HEK293 (cell line): ENCODE measurements around the gene FOXS1.
A peak's percentile ranks its signal among the peaks of the same experiment; 100 is the strongest.

Experiments
- GLIS1 ChIP-seq: fragments of 450-650 bp; formaldehyde crosslinking; IDR thresholded peaks from 2 replicates; pipeline ENCODE4 v1.5.1; 2016; ENCODE audit warnings: missing biosample characterization, missing genetic modification characterization
- HIC1 ChIP-seq: fragments of 450-650 bp; formaldehyde crosslinking; IDR thresholded peaks from 2 replicates; pipeline ENCODE4 v1.5.1; 2016; ENCODE audit warnings: missing biosample characterization, missing genetic modification characterization
- KLF16 ChIP-seq: fragments of 450-650 bp; formaldehyde crosslinking; IDR thresholded peaks from 2 replicates; pipeline ENCODE4 v1.5.1; 2017; ENCODE audit warnings: missing biosample characterization, missing genetic modification characterization
- SALL2 ChIP-seq: fragments of 450-650 bp; formaldehyde crosslinking; IDR thresholded peaks from 2 replicates; pipeline ENCODE4 v1.5.0; 2017; ENCODE audit warnings: missing biosample characterization, mild to moderate bottlenecking, missing genetic modification characterization, borderline replicate concordance
- ZBTB17 ChIP-seq: fragments of 450-650 bp; formaldehyde crosslinking; IDR thresholded peaks from 2 replicates; pipeline ENCODE4 v1.5.1; 2016; ENCODE audit warnings: missing biosample characterization, missing genetic modification characterization
- ZBTB7A ChIP-seq: fragments of 450-650 bp; formaldehyde crosslinking; IDR thresholded peaks from 2 replicates; pipeline ENCODE4 v1.5.1; 2016; ENCODE audit warnings: low read depth, missing biosample characterization, missing genetic modification characterization
- ZFP41 ChIP-seq: fragments of 450-650 bp; formaldehyde crosslinking; IDR thresholded peaks from 2 replicates; pipeline ENCODE4 v1.5.1; 2016; ENCODE audit warnings: missing biosample characterization, missing genetic modification characterization, borderline replicate concordance
- ZNF133 ChIP-seq: fragments of 450-650 bp; formaldehyde crosslinking; IDR thresholded peaks from 2 replicates; pipeline ENCODE4 v1.5.1; 2016; ENCODE audit warnings: missing biosample characterization, missing genetic modification characterization
- ZNF148 ChIP-seq: fragments of 450-650 bp; formaldehyde crosslinking; IDR thresholded peaks from 2 replicates; pipeline ENCODE4 v1.5.0; 2017; ENCODE audit warnings: missing biosample characterization, missing genetic modification characterization, borderline replicate concordance
- ZNF16 ChIP-seq: fragments of 450-650 bp; formaldehyde crosslinking; IDR thresholded peaks from 2 replicates; pipeline ENCODE4 v1.5.1; 2016; ENCODE audit warnings: low read depth, missing biosample characterization, missing genetic modification characterization
- ZNF202 ChIP-seq: fragments of 450-650 bp; formaldehyde crosslinking; IDR thresholded peaks from 2 replicates; pipeline ENCODE4 v1.5.1; 2016; ENCODE audit warnings: missing biosample characterization, missing genetic modification characterization, borderline replicate concordance
- ZNF214 ChIP-seq: fragments of 450-650 bp; formaldehyde crosslinking; IDR thresholded peaks from 2 replicates; pipeline ENCODE4 v1.5.1; 2017; ENCODE audit warnings: missing biosample characterization, mild to moderate bottlenecking, missing genetic modification characterization, borderline replicate concordance
- ZNF280D ChIP-seq: fragments of 450-650 bp; formaldehyde crosslinking; IDR thresholded peaks from 2 replicates; pipeline ENCODE4 v1.5.1; 2016; ENCODE audit warnings: missing biosample characterization, missing genetic modification characterization
- ZNF398 ChIP-seq: fragments of 450-650 bp; formaldehyde crosslinking; IDR thresholded peaks from 2 replicates; pipeline ENCODE4 v1.5.1; 2017; ENCODE audit warnings: missing biosample characterization, missing genetic modification characterization
- ZNF449 ChIP-seq: fragments of 450-650 bp; formaldehyde crosslinking; IDR thresholded peaks from 2 replicates; pipeline ENCODE4 v1.5.1; 2017; ENCODE audit warnings: missing biosample characterization, mild to moderate bottlenecking, missing genetic modification characterization, moderate library complexity
- ZNF521 ChIP-seq: fragments of 450-650 bp; formaldehyde crosslinking; IDR thresholded peaks from 2 replicates; pipeline ENCODE4 v1.5.1; 2017; ENCODE audit warnings: missing biosample characterization, mild to moderate bottlenecking, missing genetic modification characterization
- ZNF530 ChIP-seq: fragments of 450-650 bp; formaldehyde crosslinking; IDR thresholded peaks from 2 replicates; pipeline ENCODE4 v1.5.1; 2016; ENCODE audit warnings: low read depth, missing biosample characterization, missing genetic modification characterization
- ZNF544 ChIP-seq: fragments of 450-650 bp; formaldehyde crosslinking; IDR thresholded peaks from 2 replicates; pipeline ENCODE4 v1.5.0; 2017; ENCODE audit warnings: missing biosample characterization, missing genetic modification characterization
- ZNF560 ChIP-seq: fragments of 450-650 bp; formaldehyde crosslinking; IDR thresholded peaks from 2 replicates; pipeline ENCODE4 v1.5.1; 2017; ENCODE audit warnings: missing biosample characterization, missing genetic modification characterization, borderline replicate concordance
- ZNF571 ChIP-seq: fragments of 450-650 bp; formaldehyde crosslinking; IDR thresholded peaks from 2 replicates; pipeline ENCODE4 v1.5.0; 2017; ENCODE audit warnings: missing biosample characterization, missing genetic modification characterization
- ZNF626 ChIP-seq: fragments of 450-650 bp; sonication (Bioruptor Pico); formaldehyde crosslinking; IDR thresholded peaks from 2 replicates; pipeline ENCODE4 v1.5.1; 2018; ENCODE audit warnings: missing biosample characterization, missing genetic modification characterization, inconsistent platforms
- ZNF639 ChIP-seq: fragments of 450-650 bp; formaldehyde crosslinking; IDR thresholded peaks from 2 replicates; pipeline ENCODE4 v1.5.1; 2016; ENCODE audit warnings: missing biosample characterization, missing genetic modification characterization
- ZNF658 ChIP-seq: fragments of 450-650 bp; formaldehyde crosslinking; IDR thresholded peaks from 2 replicates; pipeline ENCODE4; 2016; ENCODE audit warnings: missing biosample characterization, missing genetic modification characterization
- ZNF660 ChIP-seq: fragments of 450-650 bp; IDR thresholded peaks from 2 replicates; pipeline ENCODE4 v1.5.1; 2018; ENCODE audit warnings: missing biosample characterization, mild to moderate bottlenecking, missing genetic modification characterization
- ZNF677 ChIP-seq: fragments of 450-650 bp; IDR thresholded peaks from 2 replicates; pipeline ENCODE4 v1.5.0; 2018; ENCODE audit warnings: missing biosample characterization, mild to moderate bottlenecking, missing genetic modification characterization, moderate library complexity
- ZSCAN16 ChIP-seq: fragments of 450-650 bp; formaldehyde crosslinking; IDR thresholded peaks from 2 replicates; pipeline ENCODE4 v1.5.1; 2016; ENCODE audit warnings: missing biosample characterization, missing genetic modification characterization

Gene FOXS1

GRCh38 chr20:31822421-31823330 is 22.7 kb downstream of the FOXS1 start (continued):
- TF ChIP-seq ZNF280D (tag by site-specific recombination) (no peak), ZNF202 (tag by site-specific recombination) (no peak), ZNF660 (tag by site-specific recombination) (no peak; the same call in 1 of the 2 replicates), GLIS1 (tag by site-specific recombination) (peak; percentile 81), ZNF16 (no peak), ZFP41 (tag by site-specific recombination) (no peak), ZNF560 (tag by site-specific recombination) (no peak), ZBTB7A (tag by site-specific recombination) (no peak), ZNF626 (tag by site-specific recombination) (no peak), ZNF398 (tag by site-specific recombination) (no peak), SALL2 (tag by site-specific recombination) (no peak), HIC1 (peak; percentile 73), ZNF677 (tag by site-specific recombination) (no peak), ZNF521 (tag by site-specific recombination) (no peak), ZNF530 (no peak), ZBTB17 (tag by site-specific recombination) (peak; percentile 46), ZSCAN16 (tag by site-specific recombination) (no peak), ZNF133 (tag by site-specific recombination) (no peak), ZNF639 (tag by site-specific recombination) (no peak), ZNF544 (tag by site-specific recombination) (no peak), ZNF214 (no peak), ZNF658 (tag by site-specific recombination) (no peak), ZNF449 (tag by site-specific recombination) (peak; percentile 20; the same call in 1 of the 2 replicates), ZNF571 (tag by site-specific recombination) (no peak), KLF16 (tag by site-specific recombination) (no peak; the same call in 1 of the 2 replicates), ZNF148 (tag by site-specific recombination) (no peak)
